ENCODE measurements around the gene OR8D4.

OR8D4 gene

GRCh38 chr11:123885570-123885969 lies 16.4 kb upstream of the OR8D4 start, which contains the start of gene TMEM225 (continued):
- TF ChIP-seq, protein P1, sequence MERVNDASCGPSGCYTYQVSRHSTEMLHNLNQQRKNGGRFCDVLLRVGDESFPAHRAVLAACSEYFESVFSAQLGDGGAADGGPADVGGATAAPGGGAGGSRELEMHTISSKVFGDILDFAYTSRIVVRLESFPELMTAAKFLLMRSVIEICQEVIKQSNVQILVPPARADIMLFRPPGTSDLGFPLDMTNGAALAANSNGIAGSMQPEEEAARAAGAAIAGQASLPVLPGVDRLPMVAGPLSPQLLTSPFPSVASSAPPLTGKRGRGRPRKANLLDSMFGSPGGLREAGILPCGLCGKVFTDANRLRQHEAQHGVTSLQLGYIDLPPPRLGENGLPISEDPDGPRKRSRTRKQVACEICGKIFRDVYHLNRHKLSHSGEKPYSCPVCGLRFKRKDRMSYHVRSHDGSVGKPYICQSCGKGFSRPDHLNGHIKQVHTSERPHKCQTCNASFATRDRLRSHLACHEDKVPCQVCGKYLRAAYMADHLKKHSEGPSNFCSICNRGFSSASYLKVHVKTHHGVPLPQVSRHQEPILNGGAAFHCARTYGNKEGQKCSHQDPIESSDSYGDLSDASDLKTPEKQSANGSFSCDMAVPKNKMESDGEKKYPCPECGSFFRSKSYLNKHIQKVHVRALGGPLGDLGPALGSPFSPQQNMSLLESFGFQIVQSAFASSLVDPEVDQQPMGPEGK (CRISPR knock-in tag; IDR thresholded peaks at IDR 0.05; ENCODE audit: borderline replicate concordance) = no peak
- TF ChIP-seq, protein P2, sequence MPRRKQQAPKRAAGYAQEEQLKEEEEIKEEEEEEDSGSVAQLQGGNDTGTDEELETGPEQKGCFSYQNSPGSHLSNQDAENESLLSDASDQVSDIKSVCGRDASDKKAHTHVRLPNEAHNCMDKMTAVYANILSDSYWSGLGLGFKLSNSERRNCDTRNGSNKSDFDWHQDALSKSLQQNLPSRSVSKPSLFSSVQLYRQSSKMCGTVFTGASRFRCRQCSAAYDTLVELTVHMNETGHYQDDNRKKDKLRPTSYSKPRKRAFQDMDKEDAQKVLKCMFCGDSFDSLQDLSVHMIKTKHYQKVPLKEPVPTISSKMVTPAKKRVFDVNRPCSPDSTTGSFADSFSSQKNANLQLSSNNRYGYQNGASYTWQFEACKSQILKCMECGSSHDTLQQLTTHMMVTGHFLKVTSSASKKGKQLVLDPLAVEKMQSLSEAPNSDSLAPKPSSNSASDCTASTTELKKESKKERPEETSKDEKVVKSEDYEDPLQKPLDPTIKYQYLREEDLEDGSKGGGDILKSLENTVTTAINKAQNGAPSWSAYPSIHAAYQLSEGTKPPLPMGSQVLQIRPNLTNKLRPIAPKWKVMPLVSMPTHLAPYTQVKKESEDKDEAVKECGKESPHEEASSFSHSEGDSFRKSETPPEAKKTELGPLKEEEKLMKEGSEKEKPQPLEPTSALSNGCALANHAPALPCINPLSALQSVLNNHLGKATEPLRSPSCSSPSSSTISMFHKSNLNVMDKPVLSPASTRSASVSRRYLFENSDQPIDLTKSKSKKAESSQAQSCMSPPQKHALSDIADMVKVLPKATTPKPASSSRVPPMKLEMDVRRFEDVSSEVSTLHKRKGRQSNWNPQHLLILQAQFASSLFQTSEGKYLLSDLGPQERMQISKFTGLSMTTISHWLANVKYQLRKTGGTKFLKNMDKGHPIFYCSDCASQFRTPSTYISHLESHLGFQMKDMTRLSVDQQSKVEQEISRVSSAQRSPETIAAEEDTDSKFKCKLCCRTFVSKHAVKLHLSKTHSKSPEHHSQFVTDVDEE (CRISPR knock-in tag; IDR thresholded peaks at IDR 0.05) = no peak
- TF ChIP-seq ZFP3 (CRISPR knock-in tag; IDR thresholded peaks at IDR 0.05) (no peak), OSR1 (CRISPR knock-in tag; IDR thresholded peaks at IDR 0.05) (no peak)

GRCh38 chr11:123892031-123892430 lies 9.9 kb upstream of the OR8D4 start:
- ATAC-seq = no peak
- TF ChIP-seq CSRNP3 (CRISPR knock-in tag; IDR thresholded peaks at IDR 0.05) = no peak
- TF ChIP-seq GLIS3 (CRISPR knock-in tag; IDR thresholded peaks at IDR 0.05) = no peak
- TF ChIP-seq BACH2 (CRISPR knock-in tag; IDR thresholded peaks at IDR 0.05; ENCODE audit: borderline replicate concordance) = no peak
- TF ChIP-seq POU6F1 (CRISPR knock-in tag; IDR thresholded peaks at IDR 0.05; ENCODE audit: borderline replicate concordance, low read depth) = no peak
- TF ChIP-seq, protein P2 (CRISPR knock-in tag; IDR thresholded peaks at IDR 0.05) = no peak
- TF ChIP-seq ISL1 (CRISPR knock-in tag; IDR thresholded peaks at IDR 0.05) = no peak
- TF ChIP-seq PPARA (CRISPR knock-in tag; IDR thresholded peaks at IDR 0.05; ENCODE audit: borderline replicate concordance) = no peak
- TF ChIP-seq, protein P1 (CRISPR knock-in tag; IDR thresholded peaks at IDR 0.05; ENCODE audit: borderline replicate concordance) = no peak
- no peak for TF ChIP-seq ESRRG (CRISPR knock-in tag; IDR thresholded peaks at IDR 0.05)
- TF ChIP-seq ZFP3 (CRISPR knock-in tag; IDR thresholded peaks at IDR 0.05) = no peak
- no peak for TF ChIP-seq RARB (CRISPR knock-in tag; IDR thresholded peaks at IDR 0.05)
- TF ChIP-seq CSDC2 (CRISPR knock-in tag; IDR thresholded peaks at IDR 0.05) = no peak
- TF ChIP-seq TOX (CRISPR knock-in tag; IDR thresholded peaks at IDR 0.05; ENCODE audit: borderline replicate concordance) = no peak
- no peak for TF ChIP-seq ARNTL (CRISPR knock-in tag; IDR thresholded peaks at IDR 0.05; ENCODE audit: borderline replicate concordance, low read depth)

GRCh38 chr11:123899792-123900191 lies 2.2 kb upstream of the OR8D4 start:
- TF ChIP-seq SNAI2 (CRISPR knock-in tag; IDR thresholded peaks at IDR 0.05) (no peak), CSRNP3 (CRISPR knock-in tag; IDR thresholded peaks at IDR 0.05) (no peak), ZNF70 (CRISPR knock-in tag; IDR thresholded peaks at IDR 0.05) (no peak)
- TF ChIP-seq, protein P2 (CRISPR knock-in tag; IDR thresholded peaks at IDR 0.05) = no peak
- TF ChIP-seq, protein P1 (CRISPR knock-in tag; IDR thresholded peaks at IDR 0.05; ENCODE audit: borderline replicate concordance) = no peak
- no peak for ATAC-seq

All from SK-N-SH treated with all-trans-retinoic acid at 6 μM for 48 hours (cell line).